Measurements from ENCODE around the gene FAM170B.

DNA sequence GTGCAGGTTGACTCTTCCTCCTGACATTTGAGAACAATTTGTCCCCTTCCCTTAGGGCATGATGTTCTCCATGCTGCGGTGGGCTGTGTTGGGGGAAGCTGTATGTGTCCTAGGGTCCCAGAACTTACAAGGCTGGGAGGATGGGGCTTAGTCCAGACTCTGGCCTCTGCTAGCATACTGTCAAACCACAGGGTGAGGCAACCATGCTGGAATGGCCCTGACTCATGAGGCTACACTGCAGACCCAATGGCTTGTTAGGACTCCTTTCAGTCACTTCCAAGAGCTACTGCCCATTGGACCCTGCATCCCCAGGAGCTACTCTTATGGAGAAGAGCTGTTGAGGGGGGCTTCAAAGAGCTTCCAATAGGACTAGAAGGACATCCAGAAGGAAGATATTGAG, 20.1 kb upstream of the FAM170B start:
- TF ChIP-seq, protein P1, sequence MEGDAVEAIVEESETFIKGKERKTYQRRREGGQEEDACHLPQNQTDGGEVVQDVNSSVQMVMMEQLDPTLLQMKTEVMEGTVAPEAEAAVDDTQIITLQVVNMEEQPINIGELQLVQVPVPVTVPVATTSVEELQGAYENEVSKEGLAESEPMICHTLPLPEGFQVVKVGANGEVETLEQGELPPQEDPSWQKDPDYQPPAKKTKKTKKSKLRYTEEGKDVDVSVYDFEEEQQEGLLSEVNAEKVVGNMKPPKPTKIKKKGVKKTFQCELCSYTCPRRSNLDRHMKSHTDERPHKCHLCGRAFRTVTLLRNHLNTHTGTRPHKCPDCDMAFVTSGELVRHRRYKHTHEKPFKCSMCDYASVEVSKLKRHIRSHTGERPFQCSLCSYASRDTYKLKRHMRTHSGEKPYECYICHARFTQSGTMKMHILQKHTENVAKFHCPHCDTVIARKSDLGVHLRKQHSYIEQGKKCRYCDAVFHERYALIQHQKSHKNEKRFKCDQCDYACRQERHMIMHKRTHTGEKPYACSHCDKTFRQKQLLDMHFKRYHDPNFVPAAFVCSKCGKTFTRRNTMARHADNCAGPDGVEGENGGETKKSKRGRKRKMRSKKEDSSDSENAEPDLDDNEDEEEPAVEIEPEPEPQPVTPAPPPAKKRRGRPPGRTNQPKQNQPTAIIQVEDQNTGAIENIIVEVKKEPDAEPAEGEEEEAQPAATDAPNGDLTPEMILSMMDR (conservative IDR thresholded peaks at IDR 0.05 in 1 of 2, IDR thresholded peaks at IDR 0.05 in 1 of 2; ENCODE audit: extremely low read depth in 1 of 2, insufficient read depth in 1 of 2, low read depth in 1 of 2, low read length in 2 of 2) = no peak
- TF ChIP-seq EZH2 (IDR thresholded peaks at IDR 0.05; ENCODE audit: borderline replicate concordance, low read length) = no peak

All from mammary epithelial cell (primary cell).